RPMI8226 (cell line): ENCODE results near the gene ZNF512.
"Not testable (repeated sequence)": the region's sequence is repeated elsewhere in the genome, so short reads cannot be mapped to it uniquely, and the experiment has no call there.

Source experiments
- DNase-seq: peaks from one replicate; pipeline ENCODE4 v3.0.0-alpha.2; 2015

ZNF512 gene

DNA sequence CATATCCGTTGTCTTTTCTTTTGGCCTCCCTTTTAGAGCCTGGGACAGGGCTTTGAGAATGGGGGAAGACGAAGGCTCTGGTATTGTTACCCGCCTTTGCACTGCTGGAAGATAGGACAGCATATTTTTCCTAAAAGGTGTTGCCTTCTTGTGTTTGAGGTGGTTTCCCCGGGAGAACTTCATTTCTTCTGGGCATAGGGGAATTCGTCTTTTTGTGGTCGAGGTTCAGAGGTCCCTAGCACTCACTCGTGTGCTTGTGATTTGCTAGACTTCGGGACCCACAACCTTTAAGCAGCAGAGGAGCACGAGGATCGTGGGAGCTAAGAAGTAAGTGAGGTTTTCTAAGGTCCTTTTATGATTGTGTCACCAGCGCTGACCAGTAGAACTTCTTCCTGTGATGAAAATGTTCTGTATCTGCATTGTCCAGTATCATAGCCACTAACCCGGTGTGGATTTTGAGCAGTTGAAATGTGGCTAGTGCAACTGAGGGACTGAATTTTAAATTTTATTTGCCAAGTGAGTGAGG lies 611 bp downstream of the ZNF512 start:
- no peak for DNase-seq

DNA sequence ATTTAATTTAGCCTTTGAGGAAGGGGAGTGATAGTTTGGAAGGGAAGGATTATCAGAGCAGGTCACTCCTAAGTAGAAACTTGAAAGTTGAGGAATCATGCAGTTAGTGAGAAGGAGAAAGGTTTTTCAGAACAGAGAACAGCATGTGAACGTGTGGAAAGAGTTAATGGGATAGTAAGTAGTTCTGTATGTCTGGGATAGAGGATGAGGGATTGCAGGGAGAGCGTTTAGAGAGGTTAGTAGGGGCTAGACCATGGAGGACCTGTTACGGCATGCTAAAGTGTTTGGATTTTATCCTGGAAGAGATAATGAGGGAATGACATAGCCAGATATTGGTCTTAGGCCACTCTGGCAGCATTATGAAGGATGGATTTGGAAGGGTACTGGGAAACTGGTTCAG lies 1.8 kb downstream of the ZNF512 start:
- no peak for DNase-seq

DNA sequence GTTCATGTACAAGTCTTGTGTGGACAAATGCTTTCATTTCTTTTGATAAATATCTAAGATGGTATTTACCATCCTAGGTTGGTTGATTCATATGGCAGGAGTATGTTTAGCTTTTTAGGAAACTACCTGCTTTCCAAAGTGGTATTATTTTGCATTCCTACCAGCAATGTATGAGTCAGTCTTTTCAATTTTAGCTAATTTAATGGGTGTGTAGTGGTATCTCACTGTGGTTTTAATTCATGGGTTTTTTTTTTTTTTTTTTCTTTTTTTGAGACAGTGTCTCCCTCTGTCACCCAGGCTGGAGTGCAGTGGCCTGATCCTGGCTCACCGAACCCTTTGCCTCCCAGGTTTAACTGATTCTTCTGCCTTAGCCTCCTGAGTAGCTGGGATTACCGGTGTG lies 4.2 kb downstream of the ZNF512 start:
- no peak for DNase-seq

DNA sequence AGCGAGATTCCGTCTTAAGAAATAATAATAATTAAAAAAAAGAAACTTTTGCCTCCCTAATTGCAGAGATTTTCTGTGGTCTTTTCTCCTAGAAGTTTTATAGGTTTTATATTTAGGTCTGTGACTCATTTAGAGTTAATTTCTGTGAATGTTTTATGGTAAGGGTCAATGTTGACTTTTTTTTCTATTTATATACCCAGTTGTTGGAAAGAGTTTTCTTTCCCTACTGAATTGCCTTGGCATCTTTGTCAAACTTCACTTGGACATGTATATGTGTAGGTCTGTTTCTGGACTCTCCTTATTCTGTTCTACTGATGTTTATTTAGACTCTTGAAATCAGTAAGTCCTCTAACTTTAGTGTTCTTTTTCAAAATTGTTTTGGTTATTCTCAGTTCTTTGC lies 5.5 kb downstream of the ZNF512 start:
- DNase-seq, result no peak

DNA sequence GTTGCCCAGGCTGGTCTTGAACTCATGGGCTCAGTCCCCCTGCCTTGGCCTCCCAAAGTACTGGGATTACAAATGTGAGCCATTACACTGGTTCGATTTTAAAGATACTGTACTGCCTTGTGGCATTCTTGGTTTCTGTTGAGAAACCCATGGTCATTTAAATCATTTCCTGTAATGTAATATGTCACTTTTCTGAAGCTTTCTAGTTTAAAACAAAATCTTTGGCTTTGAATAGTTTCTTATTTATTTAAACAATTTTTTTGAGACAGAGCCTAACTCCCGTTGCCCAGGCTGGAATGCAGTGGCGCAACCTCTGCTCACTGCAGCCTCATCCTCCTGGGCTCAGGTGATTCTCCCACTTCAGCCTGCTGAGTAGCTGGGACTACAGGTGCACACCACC lies 8.9 kb downstream of the ZNF512 start:
- DNase-seq, result no peak

DNA sequence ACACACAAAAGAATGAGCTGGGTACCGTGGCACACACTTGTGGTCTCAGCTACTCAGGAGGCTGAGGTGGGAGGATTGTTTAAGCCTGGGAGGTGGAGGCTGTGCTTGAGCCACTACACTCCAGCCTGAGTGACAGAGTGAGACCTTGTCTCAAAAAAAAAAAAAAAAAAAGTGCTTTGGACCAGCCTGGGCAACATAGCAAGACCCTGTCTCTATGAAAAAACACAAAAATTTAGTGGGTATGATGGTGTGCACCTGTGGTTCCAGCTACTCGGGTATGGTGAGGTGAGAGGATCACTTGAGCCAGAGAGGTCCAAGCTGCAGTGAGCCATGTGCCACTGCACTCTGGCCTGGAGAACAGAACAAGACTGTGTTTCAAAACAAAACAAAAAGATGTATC lies 10.4 kb downstream of the ZNF512 start:
- no peak for DNase-seq

DNA sequence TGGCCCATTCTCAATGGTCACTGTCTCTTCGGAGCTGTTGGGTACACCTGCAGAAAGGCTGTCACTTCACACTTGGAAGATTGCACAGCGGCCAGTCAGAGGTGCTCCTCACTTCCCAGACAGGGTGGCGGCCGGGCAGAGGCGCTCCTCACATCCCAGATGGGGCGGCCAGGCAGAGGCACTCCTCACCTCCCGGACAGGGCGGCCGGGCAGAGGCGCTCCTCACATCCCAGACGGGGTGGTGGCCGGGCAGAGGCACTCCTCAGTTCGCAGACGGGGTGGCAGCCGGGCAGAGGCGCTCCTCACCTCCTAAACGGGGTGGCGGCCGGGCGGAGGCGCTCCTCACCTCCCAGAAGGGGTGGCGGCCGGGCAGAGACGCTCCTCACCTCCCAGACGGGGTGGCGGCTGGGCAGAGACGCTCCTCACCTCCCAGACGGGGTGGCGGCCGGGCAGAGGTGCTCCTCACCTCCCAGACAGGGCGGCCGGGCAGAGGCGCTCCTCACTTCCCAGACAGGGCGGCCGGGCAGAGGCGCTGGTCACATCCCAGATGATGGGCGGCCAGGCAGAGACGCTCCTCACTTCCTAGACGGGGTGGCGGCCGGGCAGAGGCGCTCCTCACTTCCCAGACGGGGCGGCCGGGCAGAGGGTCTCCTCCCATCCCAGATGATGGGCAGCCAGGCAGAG lies 11.3 kb downstream of the ZNF512 start:
- DNase-seq, result not testable (repeated sequence)

DNA sequence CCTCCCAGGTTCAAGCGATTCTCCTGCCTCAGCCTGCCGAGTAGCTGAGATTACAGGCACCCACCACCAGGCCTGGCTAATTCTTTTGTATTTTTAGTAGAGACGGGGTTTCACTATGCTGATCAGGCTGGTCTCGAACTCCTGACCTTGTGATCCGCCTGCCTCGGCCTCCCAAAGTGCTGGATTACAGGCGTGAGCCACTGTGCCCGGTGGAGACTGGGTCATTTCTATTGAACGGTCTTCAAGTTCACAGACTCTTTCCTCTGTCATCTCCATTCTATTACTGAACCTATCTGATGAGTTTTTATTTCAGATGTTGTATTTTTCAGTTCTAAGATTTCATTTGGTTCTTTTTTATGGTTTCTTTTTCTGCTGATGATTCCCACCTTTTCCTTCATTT lies 12.6 kb downstream of the ZNF512 start:
- not testable (repeated sequence) for DNase-seq

DNA sequence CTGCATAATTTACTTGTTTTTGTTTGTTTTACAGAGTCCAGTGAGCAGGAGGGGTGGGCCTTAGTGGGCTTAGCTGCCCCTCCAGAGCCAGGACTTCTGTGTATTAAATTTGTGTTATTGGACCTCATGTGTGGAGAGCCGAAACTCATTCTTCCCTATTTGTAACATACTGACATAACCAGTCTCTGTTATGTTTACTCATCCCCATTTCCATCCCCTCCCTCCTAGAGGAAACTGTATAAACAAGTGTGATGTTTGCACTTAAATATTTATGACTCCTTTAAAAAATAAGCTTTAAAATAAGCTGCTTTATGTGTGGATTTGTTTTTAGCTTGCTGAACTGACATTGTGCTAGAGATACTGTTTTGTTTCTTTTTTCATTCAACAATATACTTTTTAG lies 13.8 kb downstream of the ZNF512 start:
- no peak for DNase-seq

DNA sequence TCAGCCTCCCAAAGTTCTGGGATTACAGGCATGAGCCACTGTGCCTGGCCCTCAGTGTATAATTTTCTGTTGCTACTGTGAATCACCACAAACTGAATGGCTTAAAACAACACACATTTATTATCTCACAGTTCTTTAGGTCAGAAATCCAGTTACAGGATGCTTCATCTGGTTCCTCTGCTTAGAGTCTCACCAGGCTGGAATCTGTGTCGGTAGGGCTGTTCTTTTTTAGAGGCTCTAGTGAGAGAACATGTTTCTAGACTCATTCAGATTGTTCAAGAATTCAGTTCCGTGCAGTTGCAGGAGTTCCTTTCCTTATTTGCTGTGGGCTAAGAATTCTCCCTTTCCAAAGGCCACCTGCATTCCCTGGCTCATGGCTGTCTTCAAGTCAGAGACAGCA lies 23.8 kb downstream of the ZNF512 start:
- no peak for DNase-seq

DNA sequence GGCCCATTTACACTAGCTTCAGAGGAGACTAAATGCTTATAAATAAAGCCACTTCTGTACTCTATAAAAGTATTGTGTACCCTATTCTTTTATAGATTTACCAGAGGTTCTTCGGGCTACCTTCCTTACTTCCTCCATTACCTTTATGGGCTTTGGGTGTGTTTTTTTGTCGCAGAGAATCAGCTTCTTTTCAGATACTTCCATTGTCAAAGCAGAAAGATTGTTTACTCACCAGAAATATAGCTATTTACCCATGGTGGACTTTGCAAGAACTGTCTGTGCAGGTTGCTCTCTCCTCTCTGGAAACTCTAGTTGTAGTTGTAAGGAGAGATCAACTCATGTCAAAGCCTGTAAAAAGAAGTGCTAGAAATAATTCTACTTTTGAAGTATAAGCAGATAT lies 31.1 kb downstream of the ZNF512 start:
- no peak for DNase-seq

DNA sequence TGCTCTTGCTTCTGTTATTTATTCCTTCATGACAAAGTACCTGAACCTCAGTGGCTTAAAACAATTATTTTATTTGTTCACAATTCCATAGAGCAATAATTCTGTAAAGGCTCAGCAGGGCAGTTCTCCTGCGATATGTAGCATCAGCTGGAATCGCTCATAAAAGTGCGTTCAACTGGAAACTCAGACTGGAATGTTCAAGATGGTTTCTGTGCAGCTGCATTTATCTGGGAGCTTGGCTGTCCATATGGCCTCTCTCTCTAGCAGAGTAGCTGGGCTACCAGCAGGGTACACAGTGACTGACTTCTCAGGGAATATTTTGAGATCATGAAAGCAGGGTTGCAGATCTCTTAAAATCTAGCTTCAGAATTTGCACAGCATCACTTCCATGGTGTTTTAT lies 32.5 kb downstream of the ZNF512 start:
- DNase-seq, result no peak

DNA sequence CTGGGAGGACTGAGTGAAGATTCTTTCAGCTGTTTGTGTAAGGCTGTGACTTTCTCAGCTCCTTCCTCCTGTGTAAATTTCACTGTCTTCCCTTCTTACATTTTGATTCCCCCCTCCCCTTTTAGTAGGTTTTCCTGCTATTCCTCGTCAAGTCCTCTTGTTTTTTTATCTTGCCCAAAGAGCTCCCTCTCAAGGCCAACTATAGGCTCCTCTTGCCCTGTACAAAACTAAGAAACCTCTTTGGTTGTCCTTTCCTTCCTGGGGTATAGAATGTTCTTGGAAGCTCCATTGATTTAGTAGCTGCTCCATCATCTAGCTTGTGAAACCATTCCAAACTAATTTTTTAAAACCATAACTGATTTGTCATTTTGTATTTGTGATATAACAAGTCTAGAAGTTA lies 38.7 kb downstream of the ZNF512 start:
- no peak for DNase-seq

DNA sequence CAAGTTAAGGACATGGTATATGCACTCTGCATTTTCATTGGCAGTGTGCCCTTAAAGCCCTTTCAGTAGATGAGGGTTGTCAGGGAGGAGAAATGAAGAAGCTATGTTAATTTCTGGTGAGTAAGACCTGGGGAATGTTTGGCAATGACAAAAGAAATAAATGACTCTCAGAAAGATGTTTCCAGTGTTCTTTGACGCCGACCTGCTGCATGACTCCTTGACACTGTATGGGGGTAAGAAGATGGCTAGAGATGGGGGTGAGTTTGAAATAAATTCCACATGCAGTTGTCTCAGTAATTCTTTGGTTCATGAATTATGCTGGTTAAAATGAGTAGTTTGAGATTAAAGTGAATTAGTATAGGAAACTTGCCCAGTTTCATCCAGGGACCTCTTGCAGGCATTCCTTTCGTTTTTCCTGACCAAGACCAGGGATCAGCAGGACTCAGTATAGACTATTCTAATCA lies 40.1 kb downstream of the ZNF512 start:
- DNase-seq, result no peak

DNA sequence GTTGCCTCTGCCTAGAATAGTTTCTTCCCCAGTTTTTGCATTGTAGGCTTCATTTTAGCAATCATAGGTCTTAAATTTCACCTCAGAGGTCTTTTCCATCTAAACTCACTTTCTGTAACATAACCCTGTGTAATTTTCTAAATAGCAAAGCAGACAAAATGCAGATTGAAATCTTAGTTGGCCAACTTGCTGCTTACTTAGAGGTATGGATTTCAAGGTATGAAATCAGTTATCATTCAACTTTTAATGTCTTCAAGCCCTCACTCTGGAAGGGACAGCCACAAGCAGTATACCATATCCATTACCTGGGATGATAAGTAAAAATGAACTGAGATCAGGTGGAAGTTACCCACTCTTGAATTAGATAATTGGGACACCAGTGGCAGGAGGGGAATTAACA lies 42.1 kb downstream of the ZNF512 start:
- DNase-seq, result no peak

DNA sequence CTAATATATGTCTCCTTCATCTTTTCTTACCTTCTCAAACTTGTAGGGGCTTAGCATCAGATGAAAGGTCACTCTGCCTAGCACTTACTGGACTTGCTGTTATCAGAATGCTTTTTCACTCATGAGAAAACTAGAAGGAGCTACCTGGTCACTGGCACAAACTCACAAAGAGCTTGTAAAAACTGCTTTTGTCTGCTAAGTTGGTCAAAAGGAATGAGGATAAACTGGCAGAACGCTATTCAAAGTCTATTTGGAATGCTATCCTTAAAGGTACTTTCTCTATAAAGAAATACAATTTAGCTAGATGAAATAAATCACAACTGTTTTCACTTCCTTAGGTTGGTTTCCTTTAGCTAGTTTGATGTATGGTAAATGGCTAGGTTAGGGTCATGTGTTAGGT lies 43.5 kb downstream of the ZNF512 start:
- DNase-seq, result not testable (repeated sequence)

DNA sequence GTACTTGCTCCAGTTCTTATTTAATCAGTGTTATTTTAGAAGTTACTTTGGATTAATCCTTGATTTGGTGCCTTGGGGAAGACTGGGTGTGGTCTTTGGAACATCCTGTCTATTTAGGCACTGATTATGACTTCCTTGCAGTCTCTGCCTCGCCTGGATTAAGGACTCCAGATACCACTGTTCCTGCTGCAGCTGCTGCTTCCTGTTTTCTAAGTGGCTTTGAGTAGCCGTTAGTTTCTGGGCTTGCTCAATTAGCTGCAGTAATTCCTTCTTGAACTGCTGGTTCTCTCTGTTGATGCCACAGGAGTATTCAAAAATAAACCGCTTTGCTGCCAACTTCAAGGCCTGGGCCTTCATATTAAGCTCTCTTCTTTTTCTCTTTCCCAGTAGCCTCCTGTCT lies 44.1 kb downstream of the ZNF512 start:
- DNase-seq, result not testable (repeated sequence)

DNA sequence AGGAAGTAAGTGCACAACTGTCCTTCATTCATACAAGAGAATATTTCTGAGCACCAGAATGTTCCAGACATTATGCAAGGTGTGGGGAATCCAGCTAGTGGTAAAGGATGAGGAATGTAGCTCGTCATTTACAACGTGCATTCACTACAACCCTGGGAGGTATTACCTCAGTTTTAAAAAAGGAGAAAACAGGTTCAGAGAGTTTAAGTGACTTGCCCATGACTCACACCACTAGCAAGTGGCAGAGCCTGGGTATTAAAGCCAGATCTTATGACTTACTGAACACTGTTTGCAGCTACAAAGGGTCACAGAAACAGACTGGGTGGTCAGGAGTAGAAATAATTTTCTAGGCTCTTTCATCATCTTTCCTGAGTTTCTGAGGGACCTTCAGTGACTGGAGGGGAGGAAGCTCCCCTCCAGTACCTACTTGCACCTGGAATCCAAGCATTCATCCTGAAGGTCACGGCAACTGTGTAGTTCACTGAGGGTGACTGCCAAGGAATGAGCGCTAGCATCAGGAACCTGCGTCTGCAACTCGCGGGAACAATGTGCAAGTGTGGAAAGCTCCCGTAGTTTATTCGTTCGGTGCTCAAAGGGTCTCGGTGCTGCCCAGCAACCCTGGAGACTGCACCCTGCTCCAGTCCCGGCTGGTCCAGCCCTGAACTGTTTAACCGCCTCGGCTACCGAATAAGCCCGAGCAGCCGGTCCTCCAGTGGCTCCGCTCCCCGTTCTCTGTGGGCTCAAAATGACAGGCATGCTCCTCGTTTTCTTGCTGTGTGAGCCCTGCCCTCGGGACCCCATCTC lies 45.3 kb downstream of the ZNF512 start:
- no peak for DNase-seq

DNA sequence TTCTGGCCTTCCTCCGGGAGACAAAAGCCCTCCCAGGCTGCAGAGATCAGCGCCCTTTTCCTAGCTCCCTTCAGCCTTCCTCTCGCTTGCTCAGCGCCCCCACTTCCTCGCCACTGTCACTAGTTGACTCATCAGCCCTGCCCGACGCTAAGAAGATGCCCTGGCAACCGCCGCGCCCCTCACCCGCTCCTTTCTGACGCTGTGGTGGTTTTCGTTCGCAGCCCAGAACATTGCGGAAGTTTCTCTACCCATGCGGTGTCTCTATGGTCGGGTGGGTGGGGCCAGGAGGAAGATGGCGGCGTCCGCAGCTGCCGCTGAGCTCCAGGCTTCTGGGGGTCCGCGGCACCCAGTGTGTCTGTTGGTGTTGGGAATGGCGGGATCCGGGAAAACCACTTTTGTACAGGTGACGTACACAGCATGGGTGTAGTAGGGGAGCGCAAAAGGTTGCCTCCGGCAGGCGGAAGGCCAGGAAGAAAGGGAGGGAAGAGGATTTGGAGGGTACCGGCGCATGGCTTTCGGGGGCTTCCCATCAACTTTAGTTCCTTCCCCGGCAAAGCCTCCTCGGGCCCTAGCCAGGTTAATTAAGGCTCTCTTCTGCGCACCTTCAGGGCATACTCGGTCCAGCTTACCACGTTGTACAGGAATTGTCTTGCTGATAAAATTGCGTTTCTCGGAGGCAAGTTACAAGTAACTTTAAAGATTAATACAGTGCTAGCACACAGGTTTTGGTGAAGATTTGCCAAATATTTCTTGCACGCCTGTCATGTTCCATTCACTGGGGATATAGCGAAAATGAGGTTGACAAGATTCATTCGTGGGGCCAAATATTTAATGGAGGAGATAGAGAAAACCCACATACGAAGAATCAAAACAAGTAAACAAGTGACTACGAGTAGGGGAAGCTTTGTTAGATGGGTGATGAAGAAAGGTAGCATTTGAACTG lies 46.2 kb downstream of the ZNF512 start, which contains the start of the genes CCDC121 and GPN1:
TSS of gene CCDC121 (minus strand) at position 246 of the 943 bp plus-strand sequence. CDS start 1,213 bp downstream, outside the sequence.
TSS of gene GPN1 (plus strand) at position 284 of the 943 bp plus-strand sequence. CDS start at position 293, 9 bp downstream.
- DNase-seq, result peak; percentile 93

DNA sequence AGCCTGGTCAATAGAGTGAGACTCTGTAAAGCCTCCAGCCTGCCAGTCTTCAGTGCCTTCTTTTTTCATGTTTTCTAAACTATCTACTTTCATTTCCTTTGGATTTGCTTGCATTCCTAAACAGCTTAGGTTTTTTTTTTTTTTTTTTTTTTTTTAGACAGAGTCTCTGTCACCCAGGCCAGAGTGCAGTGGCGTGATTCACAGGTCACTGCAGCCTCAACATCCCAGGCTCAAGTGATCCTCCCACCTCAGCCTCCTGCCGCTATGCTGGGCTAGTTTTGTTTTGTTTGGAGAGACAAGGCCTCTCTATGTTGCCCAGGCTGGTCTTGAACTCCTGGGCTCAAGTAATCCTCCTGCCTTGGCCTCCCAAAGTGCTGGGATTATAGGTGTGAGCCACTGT lies 47.4 kb downstream of the ZNF512 start:
- DNase-seq, result not testable (repeated sequence)

DNA sequence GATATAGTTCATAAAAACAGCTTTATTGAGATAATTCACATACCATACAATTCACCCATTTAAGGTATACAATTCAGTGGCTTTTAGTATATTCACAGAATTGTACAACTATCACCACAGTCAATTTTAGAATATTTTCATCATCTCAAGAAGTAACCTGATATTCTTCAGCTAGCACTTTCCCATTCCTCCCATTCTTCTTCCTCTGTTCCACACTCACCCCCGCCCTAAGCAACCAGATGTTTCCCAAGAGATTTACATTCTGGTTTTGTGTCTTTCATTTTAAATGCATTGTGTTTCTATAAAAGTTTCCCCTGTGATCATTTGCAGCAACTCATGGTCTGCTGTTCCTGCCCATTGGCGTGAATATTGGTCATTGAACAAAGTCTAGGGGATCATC lies 51.4 kb downstream of the ZNF512 start:
- no peak for DNase-seq

DNA sequence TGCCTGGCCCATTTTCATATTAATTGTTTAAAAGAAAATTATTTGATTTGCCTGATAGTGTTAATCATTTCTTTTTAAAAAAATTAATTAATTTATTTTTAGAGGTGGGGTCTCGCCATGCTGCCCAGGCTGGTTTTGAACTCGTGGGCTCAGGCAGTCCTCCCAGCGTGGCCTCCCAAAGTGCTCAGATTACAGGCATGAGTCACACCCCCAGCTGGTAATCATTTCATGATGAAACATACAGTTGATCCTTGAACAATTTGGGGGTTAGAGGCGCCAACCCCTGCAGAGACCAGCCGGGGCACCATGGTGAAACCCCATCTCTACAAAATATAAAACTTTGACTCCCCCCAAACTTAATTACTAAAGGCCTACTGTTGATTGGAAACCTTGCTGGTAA lies 53.9 kb downstream of the ZNF512 start:
- no peak for DNase-seq
